A673 (cell line): ENCODE data around the gene SERPINA6. TPM values are rescaled to one million over a fixed set of nuclear protein-coding genes. Genes with fewer than 3 reads are reported as not detected.

Experiments used
- BruUV-seq: library from RNA; stranded (reverse); fragments of 400-500 nt; replicated peaks from 2 replicates; lab custom pipeline; 2021; lab: Mats Ljungman, UMichigan
- CTCF ChIA-PET: fragments of 300-600 bp; sonication (Branson Sonifier 250); formaldehyde crosslinking; loops from one replicate; lab custom pipeline; 2022; ENCODE audit warnings: antibody characterized with exemption; lab: Charles Lee
- POLR2A ChIA-PET: fragments of 300-600 bp; sonication (Branson Sonifier 250); formaldehyde crosslinking; loops from one replicate; lab custom pipeline; 2022; ENCODE audit warnings: antibody characterized with exemption; ENCODE audit not compliant: low non-redundant PET; lab: Charles Lee
- DNase-seq: peaks from one replicate; pipeline ENCODE4 v3.0.0-alpha.2; 2015; ENCODE audit warnings: low spot score
- H3K27ac ChIP-seq: fragments of 200-600 bp; sonication (generic); 2 replicates; pipeline ENCODE4 v1.5.1; 2016; ENCODE audit warnings: mixed run types, low read depth, mild to moderate bottlenecking, mixed read lengths, antibody characterized with exemption, low read length; ENCODE audit not compliant: poor library complexity, severe bottlenecking
- H3K27me3 ChIP-seq: fragments of 200-600 bp; sonication (generic); replicated peaks from 2 replicates; pipeline ENCODE4 v1.6.1; 2017; ENCODE audit warnings: mixed run types, low read depth, mild to moderate bottlenecking, mixed read lengths, antibody characterized with exemption, low read length; ENCODE audit not compliant: insufficient read depth, poor library complexity
- H3K36me3 ChIP-seq: fragments of 200-600 bp; sonication (generic); 2 replicates; pipeline ENCODE4 v1.6.1; 2016; ENCODE audit warnings: mixed run types, mild to moderate bottlenecking, mixed read lengths, antibody characterized with exemption, low read length; ENCODE audit not compliant: insufficient read depth, poor library complexity, severe bottlenecking
- H3K4me1 ChIP-seq: fragments of 200-600 bp; sonication (generic); 2 replicates; pipeline ENCODE4 v1.6.1; 2017; ENCODE audit warnings: mixed run types, mild to moderate bottlenecking, mixed read lengths, antibody characterized with exemption, low read length; ENCODE audit not compliant: insufficient read depth, poor library complexity, severe bottlenecking
- H3K4me3 ChIP-seq: fragments of 200-600 bp; sonication (generic); 2 replicates; pipeline ENCODE4 v1.5.1; 2016; ENCODE audit warnings: low read depth, mixed run types, mild to moderate bottlenecking, mixed read lengths, low read length; ENCODE audit not compliant: poor library complexity, severe bottlenecking
- H3K9me3 ChIP-seq: fragments of 200-600 bp; sonication (generic); 2 replicates; pipeline ENCODE4 v1.6.1; 2016; ENCODE audit warnings: mixed run types, low read depth, mild to moderate bottlenecking, mixed read lengths, antibody characterized with exemption, low read length; ENCODE audit not compliant: poor library complexity, severe bottlenecking
- EZH2 ChIP-seq: fragments of 200-600 bp; sonication (generic); IDR thresholded peaks from 2 replicates; pipeline ENCODE4 v1.6.1; 2017; ENCODE audit warnings: borderline replicate concordance, low read depth, mild to moderate bottlenecking, mixed read lengths, antibody characterized with exemption, low read length; ENCODE audit not compliant: poor library complexity, severe bottlenecking
- intact Hi-C: fragments of 100-400 bp; cut with micrococcal nuclease; formaldehyde crosslinking; loops from one replicate; pipeline ENCODE4 v1.10.0; 2022; ENCODE audit not compliant: unreplicated experiment
- total RNA-seq: library from RNA; stranded (reverse); gene quantifications from 2 replicates; pipeline ENCODE4 v1.2.3, GENCODE V29; 2021
- TF ChIP-seq, protein P1 (sequence below): fragments of 300-800, 200-600 bp; sonication (generic); conservative IDR thresholded peaks from 2 replicates; pipeline ENCODE4 v1.5.1; 2017; ENCODE audit warnings: low read depth, mild to moderate bottlenecking, antibody characterized with exemption, low read length, moderate library complexity, mixed read lengths

Gene SERPINA6
- total RNA-seq, 1 experiment from 2014 or later = not detected

GRCh38 chr14:94305620-94306019 is 17.5 kb downstream of the SERPINA6 start:
- Histone ChIP-seq H3K4me3 (no peak overlapping the region), H3K27me3 (no peaks in the 10 kb centered on the region), H3K36me3 (no peaks in the 10 kb centered on the region), H3K27ac (no peak overlapping the region), H3K4me1 (no peaks in the 10 kb centered on the region), H3K9me3 (no peaks in the 10 kb centered on the region)
- ChIA-PET POLR2A (no interaction called here), CTCF (no interaction called here)
- BruUV-seq = no TSS peak
- no peak for DNase-seq
- TF ChIP-seq, protein P1, sequence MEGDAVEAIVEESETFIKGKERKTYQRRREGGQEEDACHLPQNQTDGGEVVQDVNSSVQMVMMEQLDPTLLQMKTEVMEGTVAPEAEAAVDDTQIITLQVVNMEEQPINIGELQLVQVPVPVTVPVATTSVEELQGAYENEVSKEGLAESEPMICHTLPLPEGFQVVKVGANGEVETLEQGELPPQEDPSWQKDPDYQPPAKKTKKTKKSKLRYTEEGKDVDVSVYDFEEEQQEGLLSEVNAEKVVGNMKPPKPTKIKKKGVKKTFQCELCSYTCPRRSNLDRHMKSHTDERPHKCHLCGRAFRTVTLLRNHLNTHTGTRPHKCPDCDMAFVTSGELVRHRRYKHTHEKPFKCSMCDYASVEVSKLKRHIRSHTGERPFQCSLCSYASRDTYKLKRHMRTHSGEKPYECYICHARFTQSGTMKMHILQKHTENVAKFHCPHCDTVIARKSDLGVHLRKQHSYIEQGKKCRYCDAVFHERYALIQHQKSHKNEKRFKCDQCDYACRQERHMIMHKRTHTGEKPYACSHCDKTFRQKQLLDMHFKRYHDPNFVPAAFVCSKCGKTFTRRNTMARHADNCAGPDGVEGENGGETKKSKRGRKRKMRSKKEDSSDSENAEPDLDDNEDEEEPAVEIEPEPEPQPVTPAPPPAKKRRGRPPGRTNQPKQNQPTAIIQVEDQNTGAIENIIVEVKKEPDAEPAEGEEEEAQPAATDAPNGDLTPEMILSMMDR = no peak
- no peak for TF ChIP-seq EZH2
- intact Hi-C loops = no loop called here

- ChIA-PET POLR2A (no interaction called here), CTCF (no interaction called here)
- no peaks in the 10 kb centered on the region for H3K36me3 ChIP-seq
- BruUV-seq = no TSS peak
- H3K9me3 ChIP-seq = no peaks in the 10 kb centered on the region
- H3K4me3 ChIP-seq = no peak overlapping the region
- TF ChIP-seq, protein P1 = no peak
- no peak for TF ChIP-seq EZH2
- no peak for DNase-seq
- intact Hi-C loops = no loop called here
- H3K27ac ChIP-seq = no peak overlapping the region
- no peaks in the 10 kb centered on the region for H3K4me1 ChIP-seq
- H3K27me3 ChIP-seq = no peaks in the 10 kb centered on the region
These were observed 18.9 kb downstream of the SERPINA6 start for GRCh38 chr14:94304243-94304642.

DNA sequence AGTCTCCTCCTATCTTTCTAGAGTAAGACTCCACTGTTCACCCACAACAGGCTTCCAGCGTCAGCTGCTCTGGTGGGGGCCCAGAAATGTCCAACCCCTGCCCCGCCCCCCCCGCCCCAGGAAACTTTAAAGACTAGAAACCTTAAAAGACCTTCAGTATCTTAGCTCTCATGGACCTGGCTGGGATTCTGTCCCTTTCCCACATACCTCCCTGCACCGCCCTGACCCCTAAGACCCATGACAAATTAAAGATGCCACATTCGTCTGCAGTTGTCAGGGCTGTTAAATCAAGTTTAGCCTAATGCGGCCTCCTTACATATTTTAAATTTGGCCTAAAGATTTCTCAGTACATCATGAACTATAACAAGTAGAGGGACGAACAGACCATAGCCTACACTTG is 20.0 kb downstream of the SERPINA6 start:
- no peak for TF ChIP-seq EZH2
- TF ChIP-seq, protein P1 = no peak
- DNase-seq = no peak
- no peaks in the 10 kb centered on the region for H3K9me3 ChIP-seq
- BruUV-seq = no TSS peak
- no peaks in the 10 kb centered on the region for H3K27me3 ChIP-seq
- H3K36me3 ChIP-seq = no peaks in the 10 kb centered on the region
- no peak overlapping the region for H3K27ac ChIP-seq
- H3K4me1 ChIP-seq = no peaks in the 10 kb centered on the region
- POLR2A ChIA-PET = no interaction called here
- intact Hi-C loops = no loop called here
- CTCF ChIA-PET = no interaction called here
- H3K4me3 ChIP-seq = no peak overlapping the region
